CD4-positive, alpha-beta T cell treated with Interleukin-1 beta for 1 hour (primary cell): ENCODE measurements around the gene C1QTNF3.

ENCODE experiments used
- DNase-seq, 2 donors: peaks; one replicate each; pipeline ENCODE4 v3.0.0-alpha.2; 2020 to 2022

The C1QTNF3 gene

DNA sequence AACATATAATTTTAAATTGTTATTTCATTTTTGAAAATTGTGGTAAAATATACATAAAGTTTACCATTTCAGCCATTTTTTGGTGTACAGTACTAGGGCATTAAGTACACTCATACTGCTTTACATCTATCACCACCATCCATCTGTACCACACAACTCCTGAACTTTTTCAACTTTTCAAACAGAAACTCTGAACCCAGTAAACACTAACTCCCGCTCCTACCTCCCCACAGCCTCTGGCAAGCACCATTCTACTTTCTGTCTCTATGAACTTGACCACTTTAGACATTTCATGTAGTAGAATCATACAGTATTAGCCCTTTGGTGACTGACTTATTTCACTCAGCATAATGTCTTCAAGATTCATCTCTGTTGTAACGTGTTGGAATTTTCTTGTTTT is 50.1 kb downstream of the C1QTNF3 start:
- no peak for DNase-seq

GRCh38 chr5:33985447-33985846 is 57.6 kb downstream of the C1QTNF3 start:
- no peak for DNase-seq

DNA sequence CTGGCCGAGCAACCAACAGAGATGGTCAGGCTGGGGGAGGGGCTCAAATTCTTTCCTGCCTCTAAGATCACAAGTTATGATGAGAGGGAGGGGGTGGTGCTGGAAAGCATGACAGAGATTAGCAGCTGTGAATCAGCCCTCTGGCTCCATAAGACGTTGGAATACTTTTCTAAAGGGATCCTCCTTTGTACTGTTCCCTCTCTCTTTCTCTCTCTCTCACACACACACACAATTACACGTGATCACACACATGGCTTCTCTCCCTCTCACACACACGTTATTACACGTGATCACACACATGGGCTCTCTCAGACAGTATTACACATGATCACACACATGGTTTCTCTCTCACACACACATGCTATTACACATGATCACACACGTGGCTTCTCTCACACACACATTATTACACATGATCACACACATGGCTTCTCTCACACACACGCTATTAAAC is 58.3 kb downstream of the C1QTNF3 start, which contains the start of gene SLC45A2:
Gene SLC45A2, minus strand, starts transcription at position 23 of the 454 bp plus-strand sequence. CDS start 110 bp downstream, outside the sequence.
- DNase-seq = no peak

GRCh38 chr5:33984178-33984577 is 58.8 kb downstream of the C1QTNF3 start:
- DNase-seq = no peak

DNA sequence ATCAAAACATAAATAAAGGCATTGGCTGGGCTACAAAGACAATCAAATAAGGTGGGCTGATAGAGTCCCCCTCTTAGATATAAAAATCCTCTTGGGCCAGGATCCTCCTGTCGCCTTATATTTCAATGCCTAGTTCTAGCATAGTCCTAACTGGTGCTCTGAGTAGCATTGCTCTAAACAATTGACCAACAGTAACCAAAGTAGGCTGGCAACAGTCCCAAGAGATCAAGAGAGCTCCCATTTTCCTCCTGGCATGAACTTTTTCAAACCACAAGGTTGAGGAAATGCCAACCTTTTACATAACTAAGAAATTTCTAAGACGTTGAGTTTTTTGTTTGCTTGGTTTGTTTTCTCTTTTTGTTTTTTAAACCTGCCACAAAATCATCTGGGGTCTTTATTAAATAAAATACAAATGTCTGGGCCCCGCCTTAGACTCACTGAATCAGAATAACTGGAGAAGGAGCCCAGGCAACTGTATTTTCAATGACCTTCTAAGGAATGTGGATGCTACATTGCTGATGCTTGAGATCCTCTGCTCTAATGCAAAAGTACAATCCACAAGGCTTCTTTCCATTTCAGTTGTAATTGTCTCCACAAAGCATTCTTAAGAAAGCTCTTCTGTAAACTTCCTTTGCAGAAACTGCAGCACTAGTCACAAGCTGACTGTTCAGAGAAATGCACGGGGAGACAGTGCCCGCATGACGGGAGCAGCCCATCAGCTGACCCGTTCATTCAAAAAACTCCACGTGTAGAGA is 61.4 kb downstream of the C1QTNF3 start:
- DNase-seq = no peak

- no peak for DNase-seq
Observed at GRCh38 chr5:33980030-33980429, 63.0 kb downstream of the C1QTNF3 start.

GRCh38 chr5:33978306-33978705 is 64.7 kb downstream of the C1QTNF3 start:
- no peak for DNase-seq

DNA sequence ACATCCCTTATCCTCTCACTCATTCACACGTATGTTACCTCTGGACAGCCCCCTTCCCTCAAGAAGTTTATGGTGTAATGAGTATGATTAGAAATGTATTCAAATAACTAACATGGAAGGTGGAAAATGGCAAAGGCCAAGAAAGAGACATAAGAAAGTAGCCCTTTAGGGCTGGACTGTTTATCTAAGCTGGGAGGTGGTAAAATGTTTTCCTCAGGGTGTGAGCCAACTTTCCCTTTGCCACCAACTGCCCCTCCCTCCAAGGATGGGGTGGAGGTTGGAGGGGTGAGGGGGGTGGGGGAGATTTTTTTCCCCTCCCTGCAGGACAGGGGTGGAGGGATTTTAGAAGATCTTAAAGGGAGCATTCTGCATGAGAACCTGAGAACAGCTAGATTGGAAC is 66.7 kb downstream of the C1QTNF3 start:
- no peak for DNase-seq

DNA sequence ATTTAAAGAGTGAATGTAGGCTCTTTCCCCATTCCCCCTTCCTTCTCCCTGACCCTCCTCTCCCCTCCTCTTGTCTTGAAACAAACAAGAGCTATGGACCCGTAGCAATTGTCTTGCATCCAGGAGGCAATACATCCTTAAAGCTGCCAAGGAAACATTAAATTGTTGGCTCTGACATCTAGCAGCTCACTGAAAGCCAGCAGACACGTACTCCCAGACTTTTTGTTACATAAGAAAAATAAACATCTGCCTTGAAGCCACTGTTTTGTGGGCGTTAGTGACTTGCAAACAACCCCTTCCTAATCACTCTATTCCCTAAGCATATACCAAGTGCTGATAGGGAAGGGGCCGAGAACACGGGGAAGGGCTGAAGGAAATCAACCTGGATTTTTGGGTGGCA is 67.2 kb downstream of the C1QTNF3 start:
- no peak for DNase-seq

- DNase-seq = no peak
Observed at GRCh38 chr5:33973271-33973670, 69.7 kb downstream of the C1QTNF3 start.

DNA sequence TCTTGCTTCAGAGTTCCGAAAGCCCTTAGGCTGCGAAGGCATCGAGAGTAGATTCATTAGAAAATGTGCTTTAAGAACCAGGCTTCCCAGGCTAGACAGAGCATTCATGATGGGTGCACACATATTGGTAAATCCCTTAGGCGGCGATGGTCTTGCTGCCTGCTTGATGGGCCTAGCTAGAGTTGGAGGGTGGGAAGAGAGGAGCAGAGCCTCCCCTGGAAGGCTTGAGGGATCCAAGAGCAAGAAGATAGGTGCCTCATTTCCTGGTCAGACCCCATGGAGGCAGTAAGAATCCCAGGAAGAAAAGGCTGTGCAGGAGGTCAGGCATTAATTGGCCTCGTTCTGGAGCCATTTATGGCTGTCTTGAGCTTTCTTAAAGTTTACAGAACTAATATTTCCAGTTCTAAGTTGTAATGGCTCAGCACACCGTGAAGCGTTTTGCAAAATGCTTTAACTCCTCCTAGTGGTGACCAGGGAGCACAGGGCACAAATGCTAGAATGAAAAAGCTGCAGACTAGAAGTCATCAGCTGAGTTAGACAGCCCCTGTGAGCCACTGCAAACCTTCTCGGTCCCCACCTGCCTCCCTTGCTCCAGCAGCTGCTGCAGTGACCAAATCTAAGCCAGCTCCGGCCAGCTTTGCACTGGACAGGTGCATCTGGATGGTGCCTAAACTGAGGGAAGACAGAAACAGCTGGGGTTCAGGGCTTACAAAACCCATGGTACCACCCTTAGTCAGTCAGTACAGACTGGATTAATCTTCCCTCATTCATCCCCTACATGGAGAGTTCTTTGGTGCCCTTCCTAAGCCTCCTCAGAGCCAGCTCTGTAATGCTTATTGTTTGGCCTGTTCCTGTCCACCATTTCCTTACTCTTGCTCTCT is 73.2 kb downstream of the C1QTNF3 start:
- peak in 1 of 2 donors; percentile 9 for DNase-seq

DNA sequence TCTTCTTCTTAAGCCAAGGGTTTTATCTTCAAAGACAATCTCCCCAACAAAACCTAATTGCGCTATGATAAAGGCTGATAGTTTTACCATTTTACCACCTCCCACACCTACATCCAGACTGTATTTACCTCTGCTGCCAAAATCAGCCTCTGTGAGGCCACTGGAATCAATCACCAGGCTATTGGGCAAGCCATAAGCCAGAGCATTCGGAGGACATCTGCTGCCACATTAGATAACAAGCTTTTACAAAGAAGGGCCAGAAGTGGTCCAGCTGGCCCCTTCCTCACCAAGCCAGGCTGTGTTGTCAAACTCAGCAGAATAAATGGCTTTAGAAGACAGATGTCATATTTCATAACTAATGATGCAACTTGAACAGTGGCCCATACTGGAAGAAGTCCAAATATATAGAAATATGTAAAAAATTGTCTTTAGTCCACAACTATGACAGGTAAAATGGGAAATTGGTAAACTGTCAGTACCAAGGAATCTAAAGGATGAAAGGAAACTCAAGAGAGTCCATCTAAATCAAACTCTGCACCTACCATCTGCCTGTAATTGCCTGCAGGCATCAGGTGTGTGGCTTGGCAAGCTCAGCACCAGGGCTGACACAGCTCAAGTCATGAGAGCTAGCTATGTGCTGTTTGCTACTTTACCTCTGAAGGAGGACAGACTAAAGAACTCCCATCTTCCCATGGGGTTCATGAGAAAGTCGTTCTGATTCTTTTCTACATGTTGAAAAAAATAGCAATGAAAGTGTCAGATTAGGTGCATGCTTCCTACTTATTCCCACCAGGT is 74.6 kb downstream of the C1QTNF3 start:
- no peak for DNase-seq
